SKM-1 (cell line): ENCODE data around the gene YIPF5.

Source experiments
- DNase-seq: peaks from one replicate; lab custom pipeline; 2025; ENCODE audit not compliant: unreplicated experiment; lab: John Stamatoyannopoulos, UW

The YIPF5 gene

GRCh38 chr5:144126707-144127106 is 43.8 kb downstream of the YIPF5 start:
- no peak for DNase-seq

GRCh38 chr5:144125163-144125726 is 45.2 kb downstream of the YIPF5 start:
- DNase-seq: no peak

- DNase-seq: no peak
These were observed 47.8 kb downstream of the YIPF5 start for GRCh38 chr5:144122641-144123040.

DNA sequence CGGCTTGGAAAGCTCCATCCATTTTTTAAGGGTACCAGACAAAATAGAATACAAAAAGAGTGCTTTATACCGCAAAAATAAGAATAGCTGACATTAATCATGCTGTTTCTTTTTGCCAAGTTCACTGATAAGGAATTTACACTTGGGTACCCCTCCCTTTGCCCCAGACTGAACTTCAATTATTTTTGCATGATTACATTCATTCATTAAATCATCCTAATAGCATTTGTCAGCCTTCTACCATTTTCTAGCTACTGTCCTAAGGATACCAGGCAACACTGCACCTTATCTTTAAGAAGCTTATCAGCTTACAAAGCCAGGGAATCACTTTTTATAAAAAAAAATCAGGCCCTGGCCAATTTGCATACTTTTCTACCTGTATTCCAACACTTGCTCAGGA is 48.4 kb downstream of the YIPF5 start:
- no peak for DNase-seq

GRCh38 chr5:144121577-144121976 is 48.9 kb downstream of the YIPF5 start:
- no peak for DNase-seq

- no peak for DNase-seq
These were observed 49.7 kb downstream of the YIPF5 start for GRCh38 chr5:144120661-144121180.

DNA sequence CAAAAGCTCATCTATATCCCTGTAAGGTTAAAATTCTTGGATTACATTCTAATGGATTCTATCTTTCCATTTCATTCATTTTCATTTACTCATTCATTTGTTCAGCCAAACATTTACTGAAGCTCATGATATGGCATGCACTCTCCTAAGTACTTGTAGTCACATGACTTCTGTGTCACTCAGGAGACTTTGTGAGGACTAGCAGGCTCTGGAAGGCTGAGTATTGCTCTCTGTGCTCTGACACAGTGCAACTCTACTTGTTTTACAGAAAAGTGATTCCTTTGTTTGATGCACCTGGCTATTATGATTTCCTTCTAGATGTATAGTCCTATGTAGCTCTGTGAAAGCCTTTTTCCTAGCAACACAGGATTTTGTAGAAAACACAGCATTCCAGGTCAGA is 53.0 kb downstream of the YIPF5 start:
- DNase-seq: no peak

DNA sequence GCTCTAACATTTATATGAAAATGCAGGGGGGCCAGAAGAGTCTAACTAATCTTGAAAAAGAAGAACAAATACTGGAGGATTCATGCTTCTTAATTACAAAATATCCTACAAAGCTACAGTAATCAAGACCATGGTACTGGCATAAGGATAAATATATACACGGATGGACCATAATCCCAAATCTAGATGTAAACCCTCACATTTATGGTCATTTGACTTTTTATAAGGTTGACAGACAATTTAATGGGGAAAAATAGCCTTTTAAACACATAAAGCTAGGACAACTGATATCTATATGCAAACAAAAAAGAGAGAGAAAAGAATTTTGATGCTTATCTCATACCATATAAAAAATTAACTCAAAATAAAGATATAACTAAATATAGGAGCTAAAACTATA is 55.9 kb downstream of the YIPF5 start:
- DNase-seq: no peak
